Activated CD4-positive, alpha-beta memory T cell treated with anti-CD3 and anti-CD28 coated beads, Interleukin-2, amount 10 ng/mL, durations not matched to agents 7 days and 5 days (primary cell): Measurements from ENCODE around the gene CEP250. TPM values are rescaled to one million over a fixed set of nuclear protein-coding genes. Genes with fewer than 3 reads are reported as not detected.
A peak's percentile ranks its signal among the peaks of the same experiment; 100 is the strongest.

Experiments used
- CTCF ChIA-PET: fragments of 350-600 bp; sonication (Branson Sonifier 250); formaldehyde crosslinking; loops from one replicate; lab custom pipeline; 2021; ENCODE audit warnings: antibody characterized with exemption, inconsistent platforms; lab: Charles Lee
- POLR2A ChIA-PET: fragments of 350-600 bp; sonication (Branson Sonifier 250); formaldehyde crosslinking; loops from one replicate; lab custom pipeline; 2021; ENCODE audit warnings: antibody characterized with exemption; lab: Charles Lee
- DNase-seq: peaks from one replicate; pipeline ENCODE4 v3.0.0-alpha.2; 2020
- H3K27ac Mint-ChIP-seq: one replicate; pipeline ENCODE4 v1.8.0; 2021; ENCODE audit warnings: mild to moderate bottlenecking, mixed read lengths
- H3K27me3 Mint-ChIP-seq: one replicate; pipeline ENCODE4 v1.8.0; 2021; ENCODE audit warnings: mixed read lengths
- H3K36me3 Mint-ChIP-seq: one replicate; pipeline ENCODE4 v1.8.0; 2021; ENCODE audit warnings: low read depth, mixed read lengths
- H3K4me1 Mint-ChIP-seq: one replicate; pipeline ENCODE4 v1.8.0; 2021; ENCODE audit warnings: mixed read lengths
- H3K4me3 Mint-ChIP-seq: one replicate; pipeline ENCODE4 v1.8.0; 2021; ENCODE audit warnings: mild to moderate bottlenecking, mixed read lengths
- H3K9me3 Mint-ChIP-seq: one replicate; pipeline ENCODE4 v1.8.0; 2021; ENCODE audit warnings: mixed read lengths
- total RNA-seq, 2 experiments: library from RNA; stranded (reverse); gene quantifications; one replicate each; pipeline ENCODE4 v1.2.3, GENCODE V29; 2021

CEP250 gene
- total RNA-seq, 2 experiments from 2014 or later = 70.3 to 71.2 TPM

GRCh38 chr20:35503281-35503680 is 47.9 kb downstream of the CEP250 start:
- DNase-seq = no peak
- CTCF ChIA-PET = interaction anchor here (1.1 to 1.4 kb wide), 2 partner anchors 12 to 116 kb away, joined by 3 read pairs; no protein-coding TSS in a partner anchor
- Mint-ChIP-seq H3K27ac (no peak overlapping the region), H3K36me3 (peaks cover 79% of the 10 kb centered on the region), H3K4me1 (peaks cover 36% of the 10 kb centered on the region), H3K9me3 (no peaks in the 10 kb centered on the region), H3K27me3 (no peaks in the 10 kb centered on the region), H3K4me3 (no peak overlapping the region)
- POLR2A ChIA-PET = interaction anchor here (1.0 to 2.2 kb wide), 3 partner anchors 12 to 451 kb away, joined by 3 to 17 read pairs (median 4); partner anchors contain the start of gene SCAND1

GRCh38 chr20:35503841-35504561 is 48.6 kb downstream of the CEP250 start:
- no peak overlapping the region for H3K27ac Mint-ChIP-seq
- DNase-seq = no peak
- H3K9me3 Mint-ChIP-seq = no peaks in the 10 kb centered on the region
- no peak overlapping the region for H3K4me3 Mint-ChIP-seq
- no peaks in the 10 kb centered on the region for H3K27me3 Mint-ChIP-seq
- peaks cover 81% of the 10 kb centered on the region for H3K36me3 Mint-ChIP-seq
- ChIA-PET POLR2A (interaction anchor here (1.3 to 2.2 kb wide), 2 partner anchors 13 to 50 kb away, joined by 4 to 17 read pairs; no protein-coding TSS in a partner anchor), CTCF (interaction anchor here (1.1 kb wide), 1 partner anchor 13 kb away, joined by 3 read pairs; no protein-coding TSS in a partner anchor)
- H3K4me1 Mint-ChIP-seq = peaks cover 36% of the 10 kb centered on the region

- Mint-ChIP-seq H3K4me1 (peaks cover 36% of the 10 kb centered on the region), H3K36me3 (peaks cover 82% of the 10 kb centered on the region), H3K4me3 (no peak overlapping the region), H3K9me3 (no peaks in the 10 kb centered on the region), H3K27ac (no peak overlapping the region), H3K27me3 (no peaks in the 10 kb centered on the region)
- CTCF ChIA-PET = no interaction called here
- DNase-seq = no peak
- POLR2A ChIA-PET = interaction anchor here (1.0 to 2.2 kb wide), 2 partner anchors 11 to 14 kb away, joined by 3 to 17 read pairs; no protein-coding TSS in a partner anchor
Measured at GRCh38 chr20:35504751-35505150, 49.4 kb downstream of the CEP250 start.

GRCh38 chr20:35506179-35506578 is 50.8 kb downstream of the CEP250 start:
- H3K27ac Mint-ChIP-seq = peak overlapping the region; percentile 11

GRCh38 chr20:35506872-35507638 is 51.7 kb downstream of the CEP250 start:
- Mint-ChIP-seq H3K27me3 (no peaks in the 10 kb centered on the region), H3K36me3 (peaks cover 78% of the 10 kb centered on the region), H3K9me3 (no peaks in the 10 kb centered on the region), H3K4me3 (no peak overlapping the region), H3K4me1 (peaks cover 36% of the 10 kb centered on the region), H3K27ac (peak overlapping the region; percentile 11)
- ChIA-PET POLR2A (interaction anchor here (1.2 to 2.2 kb wide), 2 partner anchors 17 to 50 kb away, joined by 3 to 10 read pairs; no protein-coding TSS in a partner anchor), CTCF (interaction anchor here (1.0 to 1.3 kb wide), 3 partner anchors 21 to 447 kb away, joined by 3 read pairs; partner anchors contain the start of gene SCAND1)
- DNase-seq = peak; percentile 27

More at GRCh38 chr20:35506179-35506578, 50.8 kb downstream of the CEP250 start:
- no peaks in the 10 kb centered on the region for H3K27me3 Mint-ChIP-seq
- no peak overlapping the region for H3K4me3 Mint-ChIP-seq
- no peak for DNase-seq
- ChIA-PET POLR2A (interaction anchor here (0.7 kb wide), 2 partner anchors 10 to 14 kb away, joined by 3 to 4 read pairs; no protein-coding TSS in a partner anchor), CTCF (no interaction called here)
- peaks cover 36% of the 10 kb centered on the region for H3K4me1 Mint-ChIP-seq
- H3K36me3 Mint-ChIP-seq = peaks cover 76% of the 10 kb centered on the region
- H3K9me3 Mint-ChIP-seq = no peaks in the 10 kb centered on the region

GRCh38 chr20:35508493-35509218 is 53.3 kb downstream of the CEP250 start:
- ChIA-PET POLR2A (interaction anchor here (2.2 kb wide), 1 partner anchor 18 kb away, joined by 10 read pairs; no protein-coding TSS in a partner anchor), CTCF (no interaction called here)
- H3K27ac Mint-ChIP-seq = no peak overlapping the region
- H3K9me3 Mint-ChIP-seq = no peaks in the 10 kb centered on the region
- no peaks in the 10 kb centered on the region for H3K27me3 Mint-ChIP-seq
- no peak overlapping the region for H3K4me3 Mint-ChIP-seq
- peaks cover 70% of the 10 kb centered on the region for H3K36me3 Mint-ChIP-seq
- peaks cover 32% of the 10 kb centered on the region for H3K4me1 Mint-ChIP-seq
- DNase-seq = no peak

GRCh38 chr20:35510951-35511735 is 55.7 kb downstream of the CEP250 start:
- peaks cover 59% of the 10 kb centered on the region for H3K36me3 Mint-ChIP-seq
- H3K4me1 Mint-ChIP-seq = peaks cover 13% of the 10 kb centered on the region
- no peak for DNase-seq
- no peaks in the 10 kb centered on the region for H3K9me3 Mint-ChIP-seq
- ChIA-PET POLR2A (interaction anchor here (1.1 to 1.5 kb wide), 2 partner anchors 37 to 383 kb away, joined by 3 read pairs; no protein-coding TSS in a partner anchor), CTCF (interaction anchor here (0.5 to 1.6 kb wide), 3 partner anchors 10 to 1238 kb away, joined by 3 to 4 read pairs (median 3); no protein-coding TSS in a partner anchor)
- no peaks in the 10 kb centered on the region for H3K27me3 Mint-ChIP-seq
- no peak overlapping the region for H3K27ac Mint-ChIP-seq
- H3K4me3 Mint-ChIP-seq = no peak overlapping the region

- H3K27ac Mint-ChIP-seq = no peak overlapping the region
- POLR2A ChIA-PET = interaction anchor here (1.1 kb wide), 1 partner anchor 382 kb away, joined by 3 read pairs; no protein-coding TSS in a partner anchor
- CTCF ChIA-PET = interaction anchor here (1.6 kb wide), 1 partner anchor 9 kb away, joined by 4 read pairs; no protein-coding TSS in a partner anchor
- peaks cover 5% of the 10 kb centered on the region for H3K4me1 Mint-ChIP-seq
- no peak for DNase-seq
- H3K27me3 Mint-ChIP-seq = no peaks in the 10 kb centered on the region
- H3K4me3 Mint-ChIP-seq = no peak overlapping the region
- peaks cover 59% of the 10 kb centered on the region for H3K36me3 Mint-ChIP-seq
- no peaks in the 10 kb centered on the region for H3K9me3 Mint-ChIP-seq
Measured at GRCh38 chr20:35511814-35512420, 56.5 kb downstream of the CEP250 start.

- ChIA-PET POLR2A (no interaction called here), CTCF (interaction anchor here (1.4 kb wide), 1 partner anchor 29 kb away, joined by 3 read pairs; no protein-coding TSS in a partner anchor)
- Mint-ChIP-seq H3K36me3 (peaks cover 42% of the 10 kb centered on the region), H3K27me3 (no peaks in the 10 kb centered on the region), H3K4me3 (no peak overlapping the region), H3K4me1 (no peaks in the 10 kb centered on the region), H3K27ac (no peak overlapping the region), H3K9me3 (no peaks in the 10 kb centered on the region)
- no peak for DNase-seq
Measured at GRCh38 chr20:35514371-35514932, 59.1 kb downstream of the CEP250 start.

- H3K9me3 Mint-ChIP-seq = no peaks in the 10 kb centered on the region
- no peak overlapping the region for H3K4me3 Mint-ChIP-seq
- POLR2A ChIA-PET = interaction anchor here (1.0 to 2.1 kb wide), 3 partner anchors 9 to 24 kb away, joined by 3 to 6 read pairs (median 3); no protein-coding TSS in a partner anchor
- H3K4me1 Mint-ChIP-seq = no peaks in the 10 kb centered on the region
- DNase-seq = no peak
- peaks cover 36% of the 10 kb centered on the region for H3K36me3 Mint-ChIP-seq
- H3K27ac Mint-ChIP-seq = no peak overlapping the region
- CTCF ChIA-PET = interaction anchor here (1.4 kb wide), 1 partner anchor 30 kb away, joined by 3 read pairs; no protein-coding TSS in a partner anchor
- no peaks in the 10 kb centered on the region for H3K27me3 Mint-ChIP-seq
Measured at GRCh38 chr20:35515341-35515740, 59.9 kb downstream of the CEP250 start.
